Lung (tissue), 12 donors: ENCODE measurements around the gene ATXN2L. TPM values are rescaled to one million over a fixed set of nuclear protein-coding genes. Genes with fewer than 3 reads are reported as not detected.

Experiments
- ATAC-seq: fragments of 200-7000 bp; cut with Tn5 transposase; one replicate; pipeline ENCODE4 v1.9.1; 2020; ENCODE audit warnings: moderate number of reproducible peaks; ENCODE audit not compliant: insufficient read depth, low FRiP score
- DNase-seq, 3 donors: peaks; one replicate each; pipeline ENCODE4 v3.0.0-alpha.2; 2013 to 2017
- H3K27ac ChIP-seq, 2 donors: one replicate each; pipeline ENCODE4 v1.5.1; 2013; ENCODE audit warnings: mild to moderate bottlenecking in 2 of 2, moderate library complexity in 2 of 2, control low read depth in 1 of 2, inconsistent platforms in 1 of 2, low read depth in 1 of 2, low read length in 1 of 2
- H3K27me3 ChIP-seq, 3 donors: one replicate each; pipeline ENCODE4 v1.5.1; 2013; ENCODE audit warnings: low read length in 2 of 3; ENCODE audit not compliant: control insufficient read depth in 3 of 3, insufficient read depth in 3 of 3
- H3K36me3 ChIP-seq, 4 donors: one replicate each; pipeline ENCODE4 v1.5.1; 2013; ENCODE audit warnings: low read length in 4 of 4, mild to moderate bottlenecking in 1 of 4, moderate library complexity in 1 of 4; ENCODE audit not compliant: control insufficient read depth in 4 of 4, insufficient read depth in 4 of 4
- H3K4me1 ChIP-seq, 5 donors: one replicate each; pipeline ENCODE4 v1.5.1; 2013; ENCODE audit warnings: low read length in 5 of 5, mild to moderate bottlenecking in 2 of 5, moderate library complexity in 1 of 5; ENCODE audit not compliant: control insufficient read depth in 5 of 5, insufficient read depth in 5 of 5
- H3K4me3 ChIP-seq: one replicate; pipeline ENCODE4 v1.5.1; 2013; ENCODE audit warnings: mild to moderate bottlenecking, control low read depth, moderate library complexity
- H3K9ac ChIP-seq, 2 donors: one replicate each; pipeline ENCODE4 v1.5.1; 2013; ENCODE audit warnings: low read length in 2 of 2, control low read depth in 1 of 2; ENCODE audit not compliant: insufficient read depth in 1 of 2
- H3K9me3 ChIP-seq, 4 donors: one replicate each; pipeline ENCODE4 v1.5.1; 2013; ENCODE audit warnings: low read length in 3 of 4, mild to moderate bottlenecking in 1 of 4, moderate library complexity in 1 of 4; ENCODE audit not compliant: control insufficient read depth in 4 of 4, insufficient read depth in 3 of 4
- WGBS, 2 donors: extraction: QIAGEN DNeasy Blood & Tissue Kit; methylation state at CpG; one replicate each; pipeline ENCODE4 v1.1.7; 2013; 5-methylcytosine and 5-hydroxymethylcytosine counted together
- polyA plus RNA-seq, 2 donors: library from polyadenylated mRNA; stranded (reverse); fragments of 200-250 nt; gene quantifications; one replicate each; pipeline ENCODE4 v1.2.1, GENCODE V29; 2013
- total RNA-seq, 2 donors: library from RNA; depleted of rRNA in 1 of 2; stranded (reverse); fragments of >200 nt in 1 of 2; gene quantifications; one replicate each; pipeline ENCODE4 v1.2.1, GENCODE V29; 2014 to 2021
- TF ChIP-seq, protein P1 (sequence below): IDR thresholded peaks from 2 replicates; pipeline ENCODE4 v1.5.1; 2012; ENCODE audit warnings: mild to moderate bottlenecking; ENCODE audit errors: control extremely low read depth, extremely low read depth
- donor health status: control.
- donor health status: control.
- donor health status: Bipolar disorder and iron deficiency.
- donor health status: healthy.
- donor health status: DM: yes; HTN: yes; CAD: no.

The ATXN2L gene
- total and polyA plus RNA-seq, 4 donors, result 72.1 to 140 (median 91.0) TPM

DNA sequence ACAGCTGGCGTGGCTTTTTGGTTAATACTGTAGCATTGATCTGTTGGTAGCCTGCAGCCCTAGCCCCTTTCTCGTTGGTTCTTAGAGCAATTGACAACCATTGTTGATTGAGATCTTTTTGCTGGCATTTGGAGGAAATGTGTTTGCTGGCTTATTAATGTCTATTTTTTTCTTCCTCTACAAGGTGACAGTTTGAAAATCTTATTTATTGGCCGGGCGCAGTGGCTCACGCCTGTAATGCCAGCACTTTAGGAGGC is 1.8 kb downstream of the ATXN2L start:
- H3K27me3 ChIP-seq, result no peaks in the 10 kb centered on the region
- peak overlapping the region; percentile 98 for H3K4me3 ChIP-seq
- ATAC-seq (no peak), DNase-seq (no peak)
- peaks cover 22 to 32% (median 24%) of the 10 kb centered on the region in 4 donors for H3K36me3 ChIP-seq
- TF ChIP-seq, protein P1, sequence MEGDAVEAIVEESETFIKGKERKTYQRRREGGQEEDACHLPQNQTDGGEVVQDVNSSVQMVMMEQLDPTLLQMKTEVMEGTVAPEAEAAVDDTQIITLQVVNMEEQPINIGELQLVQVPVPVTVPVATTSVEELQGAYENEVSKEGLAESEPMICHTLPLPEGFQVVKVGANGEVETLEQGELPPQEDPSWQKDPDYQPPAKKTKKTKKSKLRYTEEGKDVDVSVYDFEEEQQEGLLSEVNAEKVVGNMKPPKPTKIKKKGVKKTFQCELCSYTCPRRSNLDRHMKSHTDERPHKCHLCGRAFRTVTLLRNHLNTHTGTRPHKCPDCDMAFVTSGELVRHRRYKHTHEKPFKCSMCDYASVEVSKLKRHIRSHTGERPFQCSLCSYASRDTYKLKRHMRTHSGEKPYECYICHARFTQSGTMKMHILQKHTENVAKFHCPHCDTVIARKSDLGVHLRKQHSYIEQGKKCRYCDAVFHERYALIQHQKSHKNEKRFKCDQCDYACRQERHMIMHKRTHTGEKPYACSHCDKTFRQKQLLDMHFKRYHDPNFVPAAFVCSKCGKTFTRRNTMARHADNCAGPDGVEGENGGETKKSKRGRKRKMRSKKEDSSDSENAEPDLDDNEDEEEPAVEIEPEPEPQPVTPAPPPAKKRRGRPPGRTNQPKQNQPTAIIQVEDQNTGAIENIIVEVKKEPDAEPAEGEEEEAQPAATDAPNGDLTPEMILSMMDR, result no peak
- H3K4me1 ChIP-seq, result peaks cover 0 to 18% (median 6%) of the 10 kb centered on the region in 5 donors
- peak overlapping the region; percentile 98 to 100 for H3K27ac ChIP-seq
- no peaks in the 10 kb centered on the region for H3K9me3 ChIP-seq
- WGBS, 2 donors, result 42 to 45% methylated on average over 5 of the region's 5 CpGs
- H3K9ac ChIP-seq, result peak overlapping the region; percentile 72 to 91

DNA sequence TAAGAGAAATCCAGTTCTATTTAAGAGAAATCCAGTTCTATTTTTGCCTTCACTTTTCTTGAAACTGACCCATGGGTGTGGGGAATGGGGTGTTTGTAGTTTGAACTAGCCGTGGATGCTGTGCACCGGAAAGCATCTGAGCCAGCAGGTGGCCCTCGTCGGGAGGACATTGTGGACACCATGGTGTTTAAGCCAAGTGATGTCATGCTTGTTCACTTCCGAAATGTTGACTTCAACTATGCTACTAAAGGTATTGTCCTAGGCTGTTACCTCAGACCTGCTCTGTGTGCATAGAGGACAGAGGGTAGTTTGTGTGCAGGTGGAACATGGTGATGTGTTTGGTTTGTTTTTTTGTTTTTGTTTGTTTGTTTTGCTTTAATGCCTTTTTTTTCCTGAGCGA is 3.3 kb downstream of the ATXN2L start:
- H3K27ac ChIP-seq, result no peak overlapping the region
- 72 to 83% methylated on average over 6 of the region's 6 CpGs for WGBS, 2 donors
- ATAC-seq (no peak), DNase-seq (no peak)
- peaks cover 33 to 42% (median 35%) of the 10 kb centered on the region in 4 donors for H3K36me3 ChIP-seq
- no peaks in the 10 kb centered on the region for H3K9me3 ChIP-seq
- no peak overlapping the region for H3K4me3 ChIP-seq
- TF ChIP-seq, protein P1, result no peak
- H3K27me3 ChIP-seq, result no peaks in the 10 kb centered on the region
- H3K9ac ChIP-seq, result no peak overlapping the region
- peaks cover 0 to 18% (median 6%) of the 10 kb centered on the region in 5 donors for H3K4me1 ChIP-seq

DNA sequence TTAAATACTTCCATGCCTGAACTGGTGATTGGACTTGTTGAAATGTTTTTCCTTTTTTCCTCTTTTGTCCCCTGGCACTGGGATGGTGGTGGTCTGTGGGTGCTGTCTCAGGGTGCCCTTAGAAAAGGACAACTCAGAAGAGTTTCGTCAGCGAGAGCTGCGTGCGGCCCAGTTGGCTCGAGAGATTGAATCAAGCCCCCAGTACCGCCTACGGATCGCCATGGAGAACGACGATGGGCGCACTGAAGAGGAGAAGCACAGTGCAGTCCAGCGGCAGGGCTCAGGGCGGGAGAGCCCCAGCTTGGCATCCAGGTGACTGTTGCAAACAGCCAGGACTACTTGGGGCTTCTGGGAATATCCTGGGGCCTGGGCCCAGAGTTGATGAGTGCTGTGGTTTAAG is 6.9 kb downstream of the ATXN2L start:
- H3K9ac ChIP-seq, result no peak overlapping the region
- TF ChIP-seq, protein P1, result no peak
- H3K4me1 ChIP-seq, result peaks cover 0 to 8% (median 3%) of the 10 kb centered on the region in 5 donors
- peaks cover 56 to 76% (median 68%) of the 10 kb centered on the region in 4 donors for H3K36me3 ChIP-seq
- 97% methylated on average over 13 of the region's 13 CpGs for WGBS, 2 donors
- H3K9me3 ChIP-seq, result no peaks in the 10 kb centered on the region
- no peaks in the 10 kb centered on the region for H3K27me3 ChIP-seq
- ATAC-seq, result no peak
- no peak overlapping the region for H3K4me3 ChIP-seq
- DNase-seq, result no peak
- H3K27ac ChIP-seq, result no peak overlapping the region

DNA sequence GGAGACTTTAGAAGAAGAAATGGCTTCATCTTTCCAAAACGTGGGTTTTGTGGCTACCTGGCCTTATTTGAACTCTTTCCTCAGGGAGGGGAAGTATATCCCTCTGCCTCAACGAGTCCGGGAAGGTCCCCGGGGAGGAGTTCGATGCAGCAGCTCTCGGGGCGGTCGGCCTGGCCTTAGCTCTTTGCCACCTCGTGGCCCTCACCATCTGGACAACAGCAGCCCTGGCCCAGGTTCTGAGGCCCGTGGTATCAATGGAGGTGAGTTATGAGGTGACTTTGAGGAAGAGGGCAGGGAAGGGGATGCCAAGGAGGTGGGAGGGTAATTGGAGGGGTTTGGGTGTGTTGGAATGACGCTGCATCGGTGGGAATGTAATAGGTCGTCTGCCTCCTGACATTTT is 7.7 kb downstream of the ATXN2L start:
- DNase-seq (no peak), ATAC-seq (no peak)
- WGBS, 2 donors, result 91 to 92% methylated on average over 13 of the region's 13 CpGs

More for the DNA sequence above, 7.7 kb downstream of the ATXN2L start:
- Histone ChIP-seq H3K4me1 (peaks cover 0 to 1% (median 0%) of the 10 kb centered on the region in 5 donors), H3K9ac (no peak overlapping the region), H3K27ac (no peak overlapping the region), H3K4me3 (no peak overlapping the region), H3K36me3 (peaks cover 60 to 76% (median 74%) of the 10 kb centered on the region in 4 donors), H3K9me3 (no peaks in the 10 kb centered on the region), H3K27me3 (no peaks in the 10 kb centered on the region)
- TF ChIP-seq, protein P1, result no peak
